WERI-Rb-1 (cell line): ENCODE results near the gene LCMT1.

Experiments used
- DNase-seq: peaks from one replicate; pipeline ENCODE4 v3.0.0-alpha.2; 2020
- H3K27ac ChIP-seq: fragments of 250-450 bp; sonication (Bioruptor Pico); 2 replicates; pipeline ENCODE4 v1.5.1; 2020; ENCODE audit warnings: mild to moderate bottlenecking, moderate library complexity
- H3K27me3 ChIP-seq: fragments of 250-450 bp; sonication (Bioruptor Pico); 2 replicates; pipeline ENCODE4 v1.5.1; 2021; ENCODE audit warnings: mild to moderate bottlenecking, low read depth, moderate library complexity; ENCODE audit not compliant: insufficient read depth, severe bottlenecking
- H3K36me3 ChIP-seq: fragments of 250-450 bp; sonication (Bioruptor Pico); 2 replicates; pipeline ENCODE4 v1.5.1; 2020; ENCODE audit warnings: mild to moderate bottlenecking, moderate library complexity
- H3K4me3 ChIP-seq: 2 replicates; pipeline ENCODE4 v1.5.1; 2011; ENCODE audit warnings: low read depth, mild to moderate bottlenecking, control low read depth, low read length
- H3K9me3 ChIP-seq: fragments of 250-450 bp; sonication (Bioruptor Pico); 2 replicates; pipeline ENCODE4 v1.5.1; 2021; ENCODE audit warnings: mild to moderate bottlenecking, moderate library complexity; ENCODE audit not compliant: severe bottlenecking
- CTCF ChIP-seq: IDR thresholded peaks from 2 replicates; pipeline ENCODE4 v1.5.1; 2011; ENCODE audit warnings: low read depth, mild to moderate bottlenecking, control low read depth, inconsistent platforms, low read length

Gene LCMT1

GRCh38 chr16:25080420-25081131 lies 31.0 kb upstream of the LCMT1 start:
- TF ChIP-seq CTCF: no peak
- no peak overlapping the region for H3K4me3 ChIP-seq
- peaks cover 5% of the 10 kb centered on the region for H3K27me3 ChIP-seq
- no peak for DNase-seq
- H3K27ac ChIP-seq: no peak overlapping the region
- peaks cover 8% of the 10 kb centered on the region for H3K9me3 ChIP-seq
- no peaks in the 10 kb centered on the region for H3K36me3 ChIP-seq

- no peak overlapping the region for H3K27ac ChIP-seq
- TF ChIP-seq CTCF: no peak
- peaks cover 8% of the 10 kb centered on the region for H3K9me3 ChIP-seq
- H3K36me3 ChIP-seq: no peaks in the 10 kb centered on the region
- no peak for DNase-seq
- no peak overlapping the region for H3K4me3 ChIP-seq
- H3K27me3 ChIP-seq: peaks cover 5% of the 10 kb centered on the region
Measured at GRCh38 chr16:25081702-25082101, 29.8 kb upstream of the LCMT1 start.

- H3K9me3 ChIP-seq: peaks cover 8% of the 10 kb centered on the region
- TF ChIP-seq CTCF: no peak
- peak; percentile 46 for DNase-seq
- peaks cover 5% of the 10 kb centered on the region for H3K27me3 ChIP-seq
- H3K27ac ChIP-seq: no peak overlapping the region
- H3K4me3 ChIP-seq: no peak overlapping the region
- no peaks in the 10 kb centered on the region for H3K36me3 ChIP-seq
Measured at GRCh38 chr16:25083065-25083464, 28.5 kb upstream of the LCMT1 start.

- Histone ChIP-seq H3K9me3 (peaks cover 3% of the 10 kb centered on the region), H3K36me3 (no peaks in the 10 kb centered on the region), H3K27me3 (peaks cover 5% of the 10 kb centered on the region), H3K4me3 (no peak overlapping the region), H3K27ac (no peak overlapping the region)
- no peak for TF ChIP-seq CTCF
- DNase-seq: no peak
Measured at GRCh38 chr16:25083701-25084100, 27.8 kb upstream of the LCMT1 start.

GRCh38 chr16:25084797-25085196 lies 26.7 kb upstream of the LCMT1 start:
- H3K27me3 ChIP-seq: peaks cover 5% of the 10 kb centered on the region
- no peak for TF ChIP-seq CTCF
- H3K4me3 ChIP-seq: no peak overlapping the region
- no peak for DNase-seq
- no peaks in the 10 kb centered on the region for H3K9me3 ChIP-seq
- H3K36me3 ChIP-seq: no peaks in the 10 kb centered on the region
- no peak overlapping the region for H3K27ac ChIP-seq

- no peaks in the 10 kb centered on the region for H3K27me3 ChIP-seq
- no peak overlapping the region for H3K4me3 ChIP-seq
- H3K27ac ChIP-seq: no peak overlapping the region
- DNase-seq: no peak
- no peaks in the 10 kb centered on the region for H3K36me3 ChIP-seq
- no peak for TF ChIP-seq CTCF
- no peaks in the 10 kb centered on the region for H3K9me3 ChIP-seq
Measured at GRCh38 chr16:25087761-25088160, 23.8 kb upstream of the LCMT1 start.
